ENCODE measurements around the gene RAB44.

GRCh38 chr6:36735110-36736071, 37.8 kb downstream of the RAB44 start:
- TF ChIP-seq CTCF (IDR thresholded peaks at IDR 0.05) (peak in 1 of 3 donors; percentile 22), POLR2A (IDR thresholded peaks at IDR 0.05) (peak; percentile 36), EP300 (IDR thresholded peaks at IDR 0.05) (peak; percentile 99)
